ENCODE measurements around the gene MED17.

The MED17 gene

DNA sequence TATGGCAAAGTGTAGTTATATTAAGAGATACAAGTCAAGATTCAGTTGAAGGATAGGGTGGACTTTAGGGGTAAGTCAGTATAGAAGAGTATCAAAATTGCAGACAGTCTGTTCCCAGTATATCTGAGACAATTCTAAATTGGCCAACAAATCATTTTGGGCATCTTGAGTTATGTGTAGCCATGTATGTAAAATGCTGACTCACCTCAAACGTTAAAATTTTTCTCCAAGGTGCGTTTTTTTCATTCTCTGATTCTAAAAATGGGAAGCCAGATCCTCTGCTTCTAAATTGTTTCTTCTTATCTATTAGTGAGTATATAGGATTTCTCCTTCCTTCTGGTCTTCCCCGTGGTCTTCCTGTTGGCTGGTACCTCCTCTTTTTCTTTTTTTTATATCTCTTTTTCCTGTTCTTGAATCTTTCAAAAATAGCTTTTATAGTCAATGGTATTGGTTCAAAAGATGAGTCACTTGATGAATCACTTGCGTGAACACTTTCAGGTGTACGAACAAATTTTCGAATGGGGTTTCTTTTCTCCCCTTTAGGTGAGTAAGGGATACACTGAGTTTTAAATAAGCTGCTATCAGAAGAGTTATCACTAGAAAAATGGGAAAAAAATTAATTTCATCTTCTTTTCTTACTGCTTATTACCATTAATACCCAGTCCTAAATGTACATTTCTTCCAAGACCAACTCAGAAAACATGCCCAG lies 46.0 kb upstream of the MED17 start:
- no peak overlapping the region for H3K27ac ChIP-seq

DNA sequence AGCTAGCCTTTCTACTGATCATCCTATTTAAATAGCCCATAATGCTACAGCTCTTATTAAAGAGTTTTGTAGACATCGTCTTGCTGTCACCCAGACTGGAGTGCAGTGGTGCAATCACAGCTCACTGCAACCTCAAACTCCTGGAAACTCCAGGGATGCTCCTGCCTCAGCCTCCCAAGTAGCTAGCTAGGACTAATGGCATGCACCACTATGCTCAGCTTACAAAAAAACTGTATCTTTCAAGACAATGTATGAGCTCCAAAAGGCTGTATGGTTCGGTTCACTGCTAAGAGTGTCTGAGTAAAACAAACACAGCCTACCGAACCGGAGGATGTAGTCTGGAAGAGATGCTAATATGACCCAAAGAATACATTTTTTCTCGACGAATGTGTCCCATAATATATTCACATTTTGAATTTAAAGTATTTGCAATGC lies 45.4 kb upstream of the MED17 start:
- H3K4me1 ChIP-seq (ENCODE audit: control insufficient read depth in 1 of 2, insufficient read depth in 1 of 2, low read depth in 1 of 2, low read length in 1 of 2): peaks cover 32 to 38% of the 10 kb centered on the region in 2 experiments
- H3K36me3 ChIP-seq: peaks cover 62% of the 10 kb centered on the region
- TF ChIP-seq, protein P1, sequence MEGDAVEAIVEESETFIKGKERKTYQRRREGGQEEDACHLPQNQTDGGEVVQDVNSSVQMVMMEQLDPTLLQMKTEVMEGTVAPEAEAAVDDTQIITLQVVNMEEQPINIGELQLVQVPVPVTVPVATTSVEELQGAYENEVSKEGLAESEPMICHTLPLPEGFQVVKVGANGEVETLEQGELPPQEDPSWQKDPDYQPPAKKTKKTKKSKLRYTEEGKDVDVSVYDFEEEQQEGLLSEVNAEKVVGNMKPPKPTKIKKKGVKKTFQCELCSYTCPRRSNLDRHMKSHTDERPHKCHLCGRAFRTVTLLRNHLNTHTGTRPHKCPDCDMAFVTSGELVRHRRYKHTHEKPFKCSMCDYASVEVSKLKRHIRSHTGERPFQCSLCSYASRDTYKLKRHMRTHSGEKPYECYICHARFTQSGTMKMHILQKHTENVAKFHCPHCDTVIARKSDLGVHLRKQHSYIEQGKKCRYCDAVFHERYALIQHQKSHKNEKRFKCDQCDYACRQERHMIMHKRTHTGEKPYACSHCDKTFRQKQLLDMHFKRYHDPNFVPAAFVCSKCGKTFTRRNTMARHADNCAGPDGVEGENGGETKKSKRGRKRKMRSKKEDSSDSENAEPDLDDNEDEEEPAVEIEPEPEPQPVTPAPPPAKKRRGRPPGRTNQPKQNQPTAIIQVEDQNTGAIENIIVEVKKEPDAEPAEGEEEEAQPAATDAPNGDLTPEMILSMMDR (IDR thresholded peaks at IDR 0.05): no peak
- H3K27me3 ChIP-seq: no peaks in the 10 kb centered on the region
- H3K4me3 ChIP-seq (ENCODE audit: low read depth in 1 of 2, low read length in 1 of 2): no peak overlapping the region
- H3K9me3 ChIP-seq: no peaks in the 10 kb centered on the region
- no peak overlapping the region for H3K27ac ChIP-seq

More for the DNA sequence above, 46.0 kb upstream of the MED17 start:
- Histone ChIP-seq H3K4me1 (ENCODE audit: control insufficient read depth in 1 of 2, insufficient read depth in 1 of 2, low read depth in 1 of 2, low read length in 1 of 2) (peaks cover 38 to 39% of the 10 kb centered on the region in 2 experiments), H3K36me3 (peaks cover 62% of the 10 kb centered on the region), H3K9me3 (no peaks in the 10 kb centered on the region), H3K4me3 (ENCODE audit: low read depth in 1 of 2, low read length in 1 of 2) (no peak overlapping the region), H3K27me3 (no peaks in the 10 kb centered on the region)
- TF ChIP-seq, protein P1 (IDR thresholded peaks at IDR 0.05): no peak

DNA sequence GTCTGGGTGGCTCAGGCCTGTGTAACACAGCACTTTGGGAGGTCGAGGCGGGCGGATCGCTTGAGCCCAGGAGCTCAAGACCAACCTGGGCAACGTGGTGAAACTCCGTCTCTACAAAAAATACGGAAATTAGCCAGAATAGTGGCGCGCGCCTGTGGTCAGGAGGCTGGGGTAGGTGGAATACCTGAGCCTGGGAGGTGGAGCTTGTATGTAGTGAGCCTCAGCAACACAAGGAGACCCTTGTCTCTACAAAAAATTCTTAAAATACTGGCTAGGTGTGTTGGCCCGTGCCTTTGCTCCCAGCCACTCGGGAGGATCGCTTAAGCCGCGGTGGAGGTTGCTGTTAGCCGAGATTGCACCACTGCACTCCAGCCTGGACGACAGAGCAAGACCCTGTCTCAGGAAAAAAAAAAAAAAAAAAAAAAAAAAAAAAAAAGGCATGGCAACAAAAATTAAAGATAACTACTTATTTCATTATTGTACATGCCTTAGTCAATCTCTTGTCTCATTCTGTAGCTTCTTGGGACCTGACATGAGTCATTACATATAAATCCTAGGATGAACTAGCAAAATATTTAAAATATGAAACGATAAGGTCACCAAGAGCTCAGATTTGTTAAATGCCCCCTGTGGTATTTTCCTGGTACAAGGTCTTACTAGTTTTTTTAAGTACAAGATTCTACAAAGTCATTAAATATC lies 43.9 kb upstream of the MED17 start:
- Histone ChIP-seq H3K9me3 (no peaks in the 10 kb centered on the region), H3K4me1 (ENCODE audit: control insufficient read depth in 1 of 2, insufficient read depth in 1 of 2, low read depth in 1 of 2, low read length in 1 of 2) (peaks cover 31 to 38% of the 10 kb centered on the region in 2 experiments), H3K27ac (peak overlapping the region; percentile 93), H3K36me3 (peaks cover 52% of the 10 kb centered on the region), H3K4me3 (ENCODE audit: low read depth in 1 of 2, low read length in 1 of 2) (peak overlapping the region; percentile 95 to 97), H3K27me3 (no peaks in the 10 kb centered on the region)
- TF ChIP-seq, protein P1 (IDR thresholded peaks at IDR 0.05): no peak

DNA sequence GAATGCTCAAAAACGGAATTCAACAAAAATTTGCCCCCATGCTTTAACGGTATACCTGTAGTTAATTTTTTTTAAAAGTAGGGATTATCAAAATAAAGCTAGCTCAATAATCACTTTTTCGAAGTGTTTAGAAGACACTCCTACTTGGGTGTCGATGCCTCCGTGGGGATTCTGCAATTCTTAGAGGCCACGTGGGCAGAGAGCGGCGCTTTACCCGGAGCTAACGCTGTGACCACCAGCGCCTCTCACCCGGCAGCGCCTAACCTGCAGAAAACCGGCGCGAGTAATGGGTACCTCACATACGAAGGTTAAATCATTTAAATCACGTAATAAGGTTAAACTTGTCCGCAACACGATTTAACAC lies 43.4 kb upstream of the MED17 start:
- H3K27ac ChIP-seq: peak overlapping the region; percentile 93
- peak overlapping the region; percentile 95 to 97 for H3K4me3 ChIP-seq (ENCODE audit: low read depth in 1 of 2, low read length in 1 of 2)
- no peaks in the 10 kb centered on the region for H3K9me3 ChIP-seq
- H3K27me3 ChIP-seq: no peaks in the 10 kb centered on the region
- TF ChIP-seq, protein P1 (IDR thresholded peaks at IDR 0.05): peak; percentile 5
- H3K36me3 ChIP-seq: peaks cover 46% of the 10 kb centered on the region
- peaks cover 31 to 38% of the 10 kb centered on the region in 2 experiments for H3K4me1 ChIP-seq (ENCODE audit: control insufficient read depth in 1 of 2, insufficient read depth in 1 of 2, low read depth in 1 of 2, low read length in 1 of 2)

DNA sequence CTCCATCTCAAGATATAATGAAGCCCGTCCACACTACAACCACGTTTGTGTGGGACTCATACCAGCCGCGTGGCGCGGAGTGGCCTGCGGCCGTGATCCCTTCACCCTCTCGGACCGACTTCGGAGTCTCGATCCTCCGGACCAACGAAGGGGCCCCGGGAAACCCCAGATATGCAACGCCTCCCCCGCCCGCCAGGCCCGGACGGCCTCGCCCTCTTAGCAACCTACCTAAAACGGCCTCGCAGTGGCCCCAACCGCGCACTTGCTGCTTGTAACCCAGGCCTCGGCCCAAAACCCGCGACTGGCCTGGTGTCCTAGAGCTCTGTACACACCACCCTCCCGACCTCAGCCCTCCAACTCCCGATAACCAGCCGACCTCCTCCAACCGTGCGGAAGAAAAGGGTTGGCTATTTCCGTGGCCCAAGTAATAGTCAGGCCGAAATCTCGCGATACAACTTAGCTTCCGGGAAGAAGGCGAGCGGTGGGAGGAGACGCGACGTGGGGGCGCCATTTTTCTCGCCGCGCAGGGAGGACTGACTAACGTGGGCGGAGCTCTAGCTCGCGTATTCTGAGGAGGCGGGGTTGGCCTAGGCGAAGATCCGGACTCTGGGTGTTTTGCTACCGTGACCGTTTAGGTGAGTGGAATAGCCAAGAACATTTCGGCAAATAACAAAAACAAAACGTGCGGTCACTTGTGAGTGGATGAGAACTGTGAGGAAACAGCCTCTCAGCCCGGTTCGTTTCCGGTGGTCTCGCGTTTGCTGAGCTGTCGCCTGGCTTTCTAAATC lies 42.8 kb upstream of the MED17 start, which contains the start of the genes C11orf54 and TAF1D:
TSS of gene C11orf54 (plus strand) at position 579 of the 788 bp plus-strand sequence. CDS start 5,722 bp downstream, outside the sequence.
TSS of gene TAF1D (minus strand) at position 402 of the 788 bp plus-strand sequence. CDS start 2,191 bp downstream, outside the sequence.
- H3K36me3 ChIP-seq: peaks cover 41% of the 10 kb centered on the region
- peak within 1 kb of the TSS; percentile 93 for H3K27ac ChIP-seq
- TF ChIP-seq, protein P1 (IDR thresholded peaks at IDR 0.05): no peak
- no peaks in the 10 kb centered on the region for H3K27me3 ChIP-seq
- H3K9me3 ChIP-seq: no peaks in the 10 kb centered on the region
- H3K4me3 ChIP-seq (ENCODE audit: low read depth in 1 of 2, low read length in 1 of 2): peak within 1 kb of the TSS; percentile 95 to 97
- peaks cover 31 to 38% of the 10 kb centered on the region in 2 experiments for H3K4me1 ChIP-seq (ENCODE audit: control insufficient read depth in 1 of 2, insufficient read depth in 1 of 2, low read depth in 1 of 2, low read length in 1 of 2)

Measured in neutrophil (primary cell).